HEK293 (cell line): Measurements from ENCODE around the gene ZNF771.

Experiments used
- CTCF ChIA-PET: fragments of 350-600 bp; formaldehyde crosslinking; extraction: SDS; loops from one replicate; lab custom pipeline; 2021; ENCODE audit warnings: antibody characterized with exemption; lab: Yijun Ruan, JAX
- POLR2A ChIA-PET: fragments of 300-600 bp; formaldehyde crosslinking; extraction: SDS; loops from one replicate; lab custom pipeline; 2020; ENCODE audit warnings: antibody characterized with exemption, inconsistent platforms; lab: Yijun Ruan, JAX
- H3K27ac ChIP-seq: fragments of 200-500 bp; sonication (Bioruptor generic); 2 replicates; pipeline ENCODE4 v1.5.1; 2014; ENCODE audit warnings: low read depth, low read length, control low read depth, inconsistent platforms; ENCODE audit errors: extremely low read depth
- H3K36me3 ChIP-seq, 2 experiments: fragments of 200-500 bp in 1 of 2; sonication (Bioruptor generic) in 1 of 2; 1 replicate in 1 of 2; 2 replicates in 1 of 2; pipeline ENCODE4 v1.5.1; 2014 to 2017; ENCODE audit warnings: inconsistent platforms in 2 of 2, low read length in 2 of 2; ENCODE audit not compliant: control insufficient read depth in 2 of 2, insufficient read depth in 1 of 2
- H3K4me1 ChIP-seq: fragments of 200-500 bp; sonication (Bioruptor generic); 2 replicates; pipeline ENCODE4 v1.5.1; 2014; ENCODE audit warnings: mild to moderate bottlenecking, low read length, inconsistent platforms; ENCODE audit not compliant: control insufficient read depth, insufficient read depth
- H3K4me3 ChIP-seq: 2 replicates; pipeline ENCODE4 v1.5.1; 2011; ENCODE audit warnings: low read depth, mild to moderate bottlenecking, control low read depth, low read length, moderate library complexity
- H3K9me3 ChIP-seq: fragments of 200-500 bp; sonication (Bioruptor generic); 2 replicates; pipeline ENCODE4 v1.5.1; 2014; ENCODE audit warnings: low read depth, low read length, inconsistent platforms; ENCODE audit not compliant: control insufficient read depth, insufficient read depth
- GFI1B ChIP-seq: fragments of 450-650 bp; formaldehyde crosslinking; IDR thresholded peaks from 2 replicates; pipeline ENCODE4 v1.5.1; 2016; ENCODE audit warnings: missing biosample characterization, missing genetic modification characterization
- GLI2 ChIP-seq: fragments of 450-650 bp; formaldehyde crosslinking; IDR thresholded peaks from 2 replicates; pipeline ENCODE4; 2017; ENCODE audit warnings: missing biosample characterization, missing genetic modification characterization, low read depth, borderline replicate concordance
- MZF1 ChIP-seq: fragments of 450-650 bp; formaldehyde crosslinking; IDR thresholded peaks from 2 replicates; pipeline ENCODE4 v1.5.1; 2017; ENCODE audit warnings: missing biosample characterization, missing genetic modification characterization, borderline replicate concordance
- OSR2 ChIP-seq: fragments of 450-650 bp; formaldehyde crosslinking; IDR thresholded peaks from 2 replicates; pipeline ENCODE4 v1.5.1; 2016; ENCODE audit warnings: missing biosample characterization, missing genetic modification characterization
- PATZ1 ChIP-seq: fragments of 450-650 bp; formaldehyde crosslinking; IDR thresholded peaks from 2 replicates; pipeline ENCODE4 v1.5.1; 2016; ENCODE audit warnings: missing biosample characterization, missing genetic modification characterization
- PRDM1 ChIP-seq: fragments of 450-650 bp; formaldehyde crosslinking; IDR thresholded peaks from 2 replicates; pipeline ENCODE4; 2016; ENCODE audit warnings: missing biosample characterization, missing genetic modification characterization
- REPIN1 ChIP-seq: fragments of 450-650 bp; formaldehyde crosslinking; IDR thresholded peaks from 2 replicates; pipeline ENCODE4 v1.5.1; 2017; ENCODE audit warnings: missing biosample characterization, missing genetic modification characterization, low read depth
- SALL2 ChIP-seq: fragments of 450-650 bp; formaldehyde crosslinking; IDR thresholded peaks from 2 replicates; pipeline ENCODE4 v1.5.0; 2017; ENCODE audit warnings: missing biosample characterization, mild to moderate bottlenecking, missing genetic modification characterization, borderline replicate concordance
- TCF7L2 ChIP-seq: IDR thresholded peaks from 2 replicates; pipeline ENCODE4 v1.6.1; 2011; ENCODE audit warnings: low read depth, mild to moderate bottlenecking, inconsistent platforms, low read length, moderate library complexity, borderline replicate concordance
- WT1 ChIP-seq: fragments of 450-650 bp; formaldehyde crosslinking; IDR thresholded peaks from 2 replicates; pipeline ENCODE4 v1.5.1; 2016; ENCODE audit warnings: missing biosample characterization, missing genetic modification characterization
- ZBTB21 ChIP-seq: fragments of 450-650 bp; formaldehyde crosslinking; IDR thresholded peaks from 2 replicates; pipeline ENCODE4 v1.5.1; 2017; ENCODE audit warnings: missing biosample characterization, missing genetic modification characterization
- ZFP69B ChIP-seq: fragments of 450-650 bp; formaldehyde crosslinking; IDR thresholded peaks from 2 replicates; pipeline ENCODE4 v1.5.1; 2016; ENCODE audit warnings: missing biosample characterization, missing genetic modification characterization
- ZNF391 ChIP-seq: fragments of 450-650 bp; formaldehyde crosslinking; IDR thresholded peaks from 2 replicates; pipeline ENCODE4 v1.5.1; 2016; ENCODE audit warnings: low read depth, missing biosample characterization, missing genetic modification characterization, borderline replicate concordance
- ZNF394 ChIP-seq: fragments of 450-650 bp; formaldehyde crosslinking; IDR thresholded peaks from 2 replicates; pipeline ENCODE4 v1.5.1; 2016; ENCODE audit warnings: missing biosample characterization, missing genetic modification characterization, mild to moderate bottlenecking, moderate library complexity, borderline replicate concordance
- ZNF514 ChIP-seq: fragments of 450-650 bp; formaldehyde crosslinking; IDR thresholded peaks from 2 replicates; pipeline ENCODE4 v1.5.1; 2016; ENCODE audit warnings: missing biosample characterization, missing genetic modification characterization
- ZNF600 ChIP-seq: fragments of 450-650 bp; formaldehyde crosslinking; IDR thresholded peaks from 2 replicates; pipeline ENCODE4 v1.5.1; 2016; ENCODE audit warnings: missing biosample characterization, missing genetic modification characterization
- ZNF654 ChIP-seq: fragments of 450-650 bp; formaldehyde crosslinking; IDR thresholded peaks from 2 replicates; pipeline ENCODE4 v1.5.1; 2016; ENCODE audit warnings: low read depth, missing biosample characterization, missing genetic modification characterization
- ZNF830 ChIP-seq: fragments of 450-650 bp; IDR thresholded peaks from 2 replicates; pipeline ENCODE4 v1.5.0; 2018; ENCODE audit warnings: missing biosample characterization, missing genetic modification characterization, low read depth, mild to moderate bottlenecking, moderate library complexity
- ZNF837 ChIP-seq: fragments of 450-650 bp; formaldehyde crosslinking; IDR thresholded peaks from 2 replicates; pipeline ENCODE4 v1.5.1; 2016; ENCODE audit warnings: missing biosample characterization, missing genetic modification characterization
- ZSCAN23 ChIP-seq: fragments of 450-650 bp; formaldehyde crosslinking; IDR thresholded peaks from 2 replicates; pipeline ENCODE4 v1.5.1; 2016; ENCODE audit warnings: missing biosample characterization, missing genetic modification characterization
- TF ChIP-seq, protein P1 (sequence below): fragments of 450-650 bp; formaldehyde crosslinking; IDR thresholded peaks from 2 replicates; pipeline ENCODE4 v1.5.1; 2016; ENCODE audit warnings: missing biosample characterization, missing genetic modification characterization, low read depth
- TF ChIP-seq, protein P2 (sequence below): fragments of 450-650 bp; formaldehyde crosslinking; IDR thresholded peaks from 2 replicates; pipeline ENCODE4 v1.5.1; 2016; ENCODE audit warnings: missing biosample characterization, missing genetic modification characterization
- TF ChIP-seq, protein P3 (sequence below): fragments of 450-650 bp; formaldehyde crosslinking; IDR thresholded peaks from 2 replicates; pipeline ENCODE4 v1.5.1; 2016; ENCODE audit warnings: missing biosample characterization, missing genetic modification characterization
- TF ChIP-seq, protein P4 (sequence below): fragments of 450-650 bp; IDR thresholded peaks from 2 replicates; pipeline ENCODE4 v1.5.1; 2018; ENCODE audit warnings: missing biosample characterization, mild to moderate bottlenecking, missing genetic modification characterization

The ZNF771 gene

DNA sequence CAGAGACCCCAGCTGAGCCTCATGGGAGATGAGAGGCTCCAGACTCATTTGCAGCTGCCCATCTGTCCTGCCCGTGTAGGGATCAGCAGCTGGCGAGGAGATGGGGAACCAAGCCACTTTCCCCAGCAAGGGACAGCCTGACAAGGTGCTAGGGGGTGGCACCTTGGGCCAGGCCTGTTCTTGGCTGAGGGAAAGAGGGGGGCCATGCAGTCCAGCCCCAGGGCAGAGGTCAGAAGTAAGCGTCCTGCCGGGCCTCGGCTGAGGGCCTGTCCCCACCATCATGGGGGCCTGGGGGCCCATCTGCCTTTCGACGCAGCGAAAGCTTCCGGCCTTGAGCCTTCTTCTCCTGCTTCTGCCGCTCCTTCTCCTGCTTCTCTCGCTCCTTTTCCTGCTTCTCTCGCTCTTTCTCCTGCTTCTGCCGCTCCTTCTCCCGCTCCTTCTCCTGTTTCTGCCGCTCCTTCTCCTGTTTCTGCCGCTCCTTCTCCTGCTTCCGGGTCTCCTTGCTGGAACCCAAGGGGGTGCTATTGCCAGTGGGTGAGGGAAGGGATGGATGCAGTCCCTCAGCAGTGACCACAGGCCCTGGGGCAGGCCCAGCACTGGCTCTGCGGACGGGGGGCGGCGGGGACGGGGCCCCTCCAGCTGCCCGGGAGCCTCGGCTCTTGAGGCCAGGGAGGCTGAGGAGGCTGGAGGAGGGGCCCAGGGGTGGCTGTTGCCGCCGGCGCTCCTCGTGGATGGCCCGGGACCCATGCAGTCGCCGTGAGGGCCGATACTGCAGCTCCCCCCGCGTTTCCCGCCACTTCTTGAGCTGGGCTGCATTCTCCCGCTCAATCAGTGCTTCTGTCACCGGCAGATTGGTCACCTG, 49.5 kb upstream of the ZNF771 start (continued):
- TF ChIP-seq PATZ1 (tag by site-specific recombination) (peak; percentile 24; the same call in 1 of the 2 replicates), PRDM1 (peak; percentile 88), ZFP69B (no peak)
- TF ChIP-seq, all 188 proteins: peak for 7

GRCh38 chr16:30358577-30358936, 48.8 kb upstream of the ZNF771 start:
- no peak overlapping the region for H3K4me3 ChIP-seq
- H3K9me3 ChIP-seq, result no peaks in the 10 kb centered on the region
- peaks cover 17 to 71% of the 10 kb centered on the region in 2 experiments; a peak in 2 of 3 replicates for H3K36me3 ChIP-seq
- no peak for TF ChIP-seq WT1 (tag by site-specific recombination)
- no peak for TF ChIP-seq ZNF830 (tag by site-specific recombination)
- TF ChIP-seq ZNF391 (tag by site-specific recombination), result no peak
- no peak for TF ChIP-seq ZSCAN23 (tag by site-specific recombination)
- TF ChIP-seq ZNF394 (tag by site-specific recombination), result peak; percentile 33; the same call in 1 of the 2 replicates
- no peak for TF ChIP-seq TCF7L2
- TF ChIP-seq ZNF600 (tag by site-specific recombination), result peak; percentile 52; the same call in 1 of the 2 replicates
- no peak for TF ChIP-seq SALL2 (tag by site-specific recombination)
- TF ChIP-seq ZNF514 (tag by site-specific recombination), result no peak
- TF ChIP-seq GLI2 (tag by site-specific recombination), result no peak
- no peak for TF ChIP-seq ZNF837
- TF ChIP-seq GFI1B, result no peak
- no peak for TF ChIP-seq ZBTB21 (tag by site-specific recombination)
- TF ChIP-seq REPIN1, result no peak
- TF ChIP-seq ZNF654 (tag by site-specific recombination), result peak; percentile 16; the same call in 1 of the 2 replicates
- no peak for TF ChIP-seq MZF1 (tag by site-specific recombination)
- TF ChIP-seq, protein P1, sequence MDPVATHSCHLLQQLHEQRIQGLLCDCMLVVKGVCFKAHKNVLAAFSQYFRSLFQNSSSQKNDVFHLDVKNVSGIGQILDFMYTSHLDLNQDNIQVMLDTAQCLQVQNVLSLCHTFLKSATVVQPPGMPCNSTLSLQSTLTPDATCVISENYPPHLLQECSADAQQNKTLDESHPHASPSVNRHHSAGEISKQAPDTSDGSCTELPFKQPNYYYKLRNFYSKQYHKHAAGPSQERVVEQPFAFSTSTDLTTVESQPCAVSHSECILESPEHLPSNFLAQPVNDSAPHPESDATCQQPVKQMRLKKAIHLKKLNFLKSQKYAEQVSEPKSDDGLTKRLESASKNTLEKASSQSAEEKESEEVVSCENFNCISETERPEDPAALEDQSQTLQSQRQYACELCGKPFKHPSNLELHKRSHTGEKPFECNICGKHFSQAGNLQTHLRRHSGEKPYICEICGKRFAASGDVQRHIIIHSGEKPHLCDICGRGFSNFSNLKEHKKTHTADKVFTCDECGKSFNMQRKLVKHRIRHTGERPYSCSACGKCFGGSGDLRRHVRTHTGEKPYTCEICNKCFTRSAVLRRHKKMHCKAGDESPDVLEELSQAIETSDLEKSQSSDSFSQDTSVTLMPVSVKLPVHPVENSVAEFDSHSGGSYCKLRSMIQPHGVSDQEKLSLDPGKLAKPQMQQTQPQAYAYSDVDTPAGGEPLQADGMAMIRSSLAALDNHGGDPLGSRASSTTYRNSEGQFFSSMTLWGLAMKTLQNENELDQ (tag by site-specific recombination), result no peak
- no peak for TF ChIP-seq OSR2 (tag by site-specific recombination)
- TF ChIP-seq, protein P2, sequence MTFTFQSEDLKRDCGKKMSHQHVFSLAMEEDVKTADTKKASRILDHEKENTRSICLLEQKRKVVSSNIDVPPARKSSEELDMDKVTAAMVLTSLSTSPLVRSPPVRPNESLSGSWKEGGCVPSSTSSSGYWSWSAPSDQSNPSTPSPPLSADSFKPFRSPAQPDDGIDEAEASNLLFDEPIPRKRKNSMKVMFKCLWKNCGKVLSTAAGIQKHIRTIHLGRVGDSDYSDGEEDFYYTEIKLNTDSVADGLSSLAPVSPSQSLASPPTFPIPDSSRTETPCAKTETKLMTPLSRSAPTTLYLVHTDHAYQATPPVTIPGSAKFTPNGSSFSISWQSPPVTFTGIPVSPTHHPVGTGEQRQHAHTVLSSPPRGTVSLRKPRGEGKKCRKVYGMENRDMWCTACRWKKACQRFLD, result no peak
- TF ChIP-seq, protein P3, sequence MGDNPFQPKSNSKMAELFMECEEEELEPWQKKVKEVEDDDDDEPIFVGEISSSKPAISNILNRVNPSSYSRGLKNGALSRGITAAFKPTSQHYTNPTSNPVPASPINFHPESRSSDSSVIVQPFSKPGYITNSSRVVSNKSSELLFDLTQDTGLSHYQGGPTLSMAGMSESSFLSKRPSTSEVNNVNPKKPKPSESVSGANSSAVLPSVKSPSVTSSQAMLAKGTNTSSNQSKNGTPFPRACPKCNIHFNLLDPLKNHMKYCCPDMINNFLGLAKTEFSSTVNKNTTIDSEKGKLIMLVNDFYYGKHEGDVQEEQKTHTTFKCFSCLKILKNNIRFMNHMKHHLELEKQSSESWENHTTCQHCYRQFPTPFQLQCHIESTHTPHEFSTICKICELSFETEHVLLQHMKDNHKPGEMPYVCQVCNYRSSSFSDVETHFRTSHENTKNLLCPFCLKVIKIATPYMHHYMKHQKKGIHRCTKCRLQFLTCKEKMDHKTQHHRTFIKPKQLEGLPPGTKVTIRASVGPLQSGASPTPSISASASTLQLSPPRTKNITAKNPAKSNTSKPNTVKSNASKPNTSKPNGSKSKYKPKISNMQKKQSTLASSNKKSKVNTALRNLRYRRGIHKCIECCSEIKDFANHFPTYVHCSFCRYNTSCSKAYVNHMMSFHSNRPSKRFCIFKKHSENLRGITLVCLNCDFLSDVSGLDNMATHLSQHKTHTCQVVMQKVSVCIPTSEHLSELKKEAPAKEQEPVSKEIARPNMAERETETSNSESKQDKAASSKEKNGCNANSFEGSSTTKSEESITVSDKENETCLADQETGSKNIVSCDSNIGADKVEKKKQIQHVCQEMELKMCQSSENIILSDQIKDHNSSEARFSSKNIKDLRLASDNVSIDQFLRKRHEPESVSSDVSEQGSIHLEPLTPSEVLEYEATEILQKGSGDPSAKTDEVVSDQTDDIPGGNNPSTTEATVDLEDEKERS (tag by site-specific recombination), result no peak
- TF ChIP-seq, protein P4, sequence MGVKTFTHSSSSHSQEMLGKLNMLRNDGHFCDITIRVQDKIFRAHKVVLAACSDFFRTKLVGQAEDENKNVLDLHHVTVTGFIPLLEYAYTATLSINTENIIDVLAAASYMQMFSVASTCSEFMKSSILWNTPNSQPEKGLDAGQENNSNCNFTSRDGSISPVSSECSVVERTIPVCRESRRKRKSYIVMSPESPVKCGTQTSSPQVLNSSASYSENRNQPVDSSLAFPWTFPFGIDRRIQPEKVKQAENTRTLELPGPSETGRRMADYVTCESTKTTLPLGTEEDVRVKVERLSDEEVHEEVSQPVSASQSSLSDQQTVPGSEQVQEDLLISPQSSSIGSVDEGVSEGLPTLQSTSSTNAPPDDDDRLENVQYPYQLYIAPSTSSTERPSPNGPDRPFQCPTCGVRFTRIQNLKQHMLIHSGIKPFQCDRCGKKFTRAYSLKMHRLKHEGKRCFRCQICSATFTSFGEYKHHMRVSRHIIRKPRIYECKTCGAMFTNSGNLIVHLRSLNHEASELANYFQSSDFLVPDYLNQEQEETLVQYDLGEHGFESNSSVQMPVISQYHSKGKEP (tag by site-specific recombination), result peak; percentile 41; the same call in 1 of the 2 replicates
- ChIA-PET POLR2A (interaction anchor here (0.8 to 2.9 kb wide), 3 partner anchors 11 to 49 kb away, joined by 3 to 17 read pairs (median 4); partner anchors contain the start of genes TBC1D10B and ZNF771), CTCF (interaction anchor here (0.6 to 1.8 kb wide), 6 partner anchors 9 to 71 kb away, joined by 3 to 6 read pairs (median 4); partner anchors contain the start of gene DCTPP1)
- H3K4me1 ChIP-seq, result no peaks in the 10 kb centered on the region
- no peak overlapping the region for H3K27ac ChIP-seq
